HCT116 (cell line): ENCODE results near the gene PMAIP1.

Experiments
- CTCF ChIP-seq, 3 experiments: fragments of 200-600 bp in 1 of 3; sonication (generic) in 1 of 3; IDR thresholded peaks in 2 of 3; conservative IDR thresholded peaks in 1 of 3; 2 replicates each; pipeline ENCODE4 v1.5.1; 2012 to 2017; ENCODE audit warnings: low read depth in 2 of 3, low read length in 2 of 3, antibody characterized with exemption in 1 of 3, borderline replicate concordance in 1 of 3, control low read depth in 1 of 3, mild to moderate bottlenecking in 1 of 3, mixed read lengths in 1 of 3, mixed run types in 1 of 3, moderate library complexity in 1 of 3; ENCODE audit not compliant: insufficient read depth in 1 of 3
- EZH2 ChIP-seq: fragments of 200-600 bp; sonication (generic); IDR thresholded peaks from 2 replicates; pipeline ENCODE4 v1.6.1; 2017; ENCODE audit warnings: antibody characterized with exemption, mixed run types
- POLR2A ChIP-seq: IDR thresholded peaks from 2 replicates; pipeline ENCODE4 v1.7.0; 2011; ENCODE audit warnings: borderline replicate concordance; ENCODE audit not compliant: insufficient read depth, insufficient read length; ENCODE audit errors: extremely low read depth
- RAD21 ChIP-seq: IDR thresholded peaks from 2 replicates; pipeline ENCODE4 v1.6.1; 2012; ENCODE audit warnings: low read depth, mild to moderate bottlenecking
- REST ChIP-seq: IDR thresholded peaks from 2 replicates; pipeline ENCODE4 v1.6.1; 2012; ENCODE audit warnings: low read depth
- YY1 ChIP-seq: IDR thresholded peaks from 2 replicates; pipeline ENCODE4 v1.6.1; 2011; ENCODE audit warnings: low read length, low read depth, moderate library complexity, mild to moderate bottlenecking; ENCODE audit not compliant: insufficient replicate concordance; ENCODE audit errors: extremely low read depth
- ZFX ChIP-seq: fragments of 450-650 bp; IDR thresholded peaks from 2 replicates; pipeline ENCODE4 v1.6.1; 2017

- TF ChIP-seq YY1 (no peak), POLR2A (no peak), CTCF (IDR thresholded peaks at IDR 0.05 in 2 of 3, conservative IDR thresholded peaks at IDR 0.05 in 1 of 3; ENCODE audit: borderline replicate concordance in 1 of 3, insufficient read depth in 1 of 3, low read depth in 2 of 3, low read length in 2 of 3) (no peak), REST (no peak), RAD21 (no peak), EZH2 (no peak), ZFX (no peak)
These were observed 12.3 kb downstream of the PMAIP1 start for GRCh38 chr18:59912007-59912550.
